ENCODE data around the gene COLEC12.

DNA sequence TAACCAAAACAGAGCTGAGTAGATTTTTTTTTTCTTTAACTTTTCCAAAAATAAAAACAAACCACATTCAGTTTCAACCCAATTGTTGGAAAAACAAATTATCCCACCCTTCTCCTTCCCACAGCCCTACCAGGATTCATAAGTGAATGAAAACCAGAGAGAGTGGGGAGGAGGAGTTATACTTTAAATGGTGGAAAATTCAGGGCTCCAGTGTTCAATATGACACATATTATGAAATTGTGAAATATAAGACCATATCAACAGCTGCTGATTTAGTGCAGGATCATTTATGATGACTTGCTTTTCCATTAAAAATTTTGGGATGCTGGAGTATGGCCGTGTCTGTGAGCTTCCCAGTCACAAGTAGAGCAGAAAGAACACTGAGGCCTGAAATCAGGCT, 26.7 kb downstream of the COLEC12 start:
- TF ChIP-seq PML (IDR thresholded peaks at IDR 0.05; ENCODE audit: low read length) (no peak), EGR1 (IDR thresholded peaks at IDR 0.05; ENCODE audit: borderline replicate concordance in 1 of 2, low read depth in 2 of 2, low read length in 2 of 2) (no peak), EZH2 (IDR thresholded peaks at IDR 0.05; ENCODE audit: borderline replicate concordance, control insufficient read depth, low read depth, low read length) (no peak), NBN (IDR thresholded peaks at IDR 0.05) (no peak), PAX5 (IDR thresholded peaks at IDR 0.05; ENCODE audit: borderline replicate concordance, low read depth, low read length) (no peak), ZNF274 (IDR thresholded peaks at IDR 0.05; ENCODE audit: insufficient read depth, insufficient read length) (no peak)
- TF ChIP-seq, protein P1, sequence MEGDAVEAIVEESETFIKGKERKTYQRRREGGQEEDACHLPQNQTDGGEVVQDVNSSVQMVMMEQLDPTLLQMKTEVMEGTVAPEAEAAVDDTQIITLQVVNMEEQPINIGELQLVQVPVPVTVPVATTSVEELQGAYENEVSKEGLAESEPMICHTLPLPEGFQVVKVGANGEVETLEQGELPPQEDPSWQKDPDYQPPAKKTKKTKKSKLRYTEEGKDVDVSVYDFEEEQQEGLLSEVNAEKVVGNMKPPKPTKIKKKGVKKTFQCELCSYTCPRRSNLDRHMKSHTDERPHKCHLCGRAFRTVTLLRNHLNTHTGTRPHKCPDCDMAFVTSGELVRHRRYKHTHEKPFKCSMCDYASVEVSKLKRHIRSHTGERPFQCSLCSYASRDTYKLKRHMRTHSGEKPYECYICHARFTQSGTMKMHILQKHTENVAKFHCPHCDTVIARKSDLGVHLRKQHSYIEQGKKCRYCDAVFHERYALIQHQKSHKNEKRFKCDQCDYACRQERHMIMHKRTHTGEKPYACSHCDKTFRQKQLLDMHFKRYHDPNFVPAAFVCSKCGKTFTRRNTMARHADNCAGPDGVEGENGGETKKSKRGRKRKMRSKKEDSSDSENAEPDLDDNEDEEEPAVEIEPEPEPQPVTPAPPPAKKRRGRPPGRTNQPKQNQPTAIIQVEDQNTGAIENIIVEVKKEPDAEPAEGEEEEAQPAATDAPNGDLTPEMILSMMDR (IDR thresholded peaks at IDR 0.05 in 2 of 3, conservative IDR thresholded peaks at IDR 0.05 in 1 of 3; ENCODE audit: control insufficient read depth in 2 of 3, extremely low read depth in 1 of 3, insufficient read depth in 1 of 3, low read depth in 3 of 3, low read length in 3 of 3): no peak
- TF ChIP-seq, protein P2, sequence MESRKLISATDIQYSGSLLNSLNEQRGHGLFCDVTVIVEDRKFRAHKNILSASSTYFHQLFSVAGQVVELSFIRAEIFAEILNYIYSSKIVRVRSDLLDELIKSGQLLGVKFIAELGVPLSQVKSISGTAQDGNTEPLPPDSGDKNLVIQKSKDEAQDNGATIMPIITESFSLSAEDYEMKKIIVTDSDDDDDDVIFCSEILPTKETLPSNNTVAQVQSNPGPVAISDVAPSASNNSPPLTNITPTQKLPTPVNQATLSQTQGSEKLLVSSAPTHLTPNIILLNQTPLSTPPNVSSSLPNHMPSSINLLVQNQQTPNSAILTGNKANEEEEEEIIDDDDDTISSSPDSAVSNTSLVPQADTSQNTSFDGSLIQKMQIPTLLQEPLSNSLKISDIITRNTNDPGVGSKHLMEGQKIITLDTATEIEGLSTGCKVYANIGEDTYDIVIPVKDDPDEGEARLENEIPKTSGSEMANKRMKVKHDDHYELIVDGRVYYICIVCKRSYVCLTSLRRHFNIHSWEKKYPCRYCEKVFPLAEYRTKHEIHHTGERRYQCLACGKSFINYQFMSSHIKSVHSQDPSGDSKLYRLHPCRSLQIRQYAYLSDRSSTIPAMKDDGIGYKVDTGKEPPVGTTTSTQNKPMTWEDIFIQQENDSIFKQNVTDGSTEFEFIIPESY (IDR thresholded peaks at IDR 0.05): no peak

Measured in GM12878 (cell line).